GM19351 (cell line): ENCODE data around the gene ATP2C1.
"Not testable (repeated sequence)": the region's sequence is repeated elsewhere in the genome, so short reads cannot be mapped to it uniquely, and the experiment has no call there.

Experiments
- ATAC-seq: cut with Tn5 transposase; IDR thresholded peaks from one replicate; pipeline ENCODE4 v1.9.1; 2021; ENCODE audit warnings: mild to moderate bottlenecking, moderate library complexity; ENCODE audit not compliant: unreplicated experiment

The ATP2C1 gene

DNA sequence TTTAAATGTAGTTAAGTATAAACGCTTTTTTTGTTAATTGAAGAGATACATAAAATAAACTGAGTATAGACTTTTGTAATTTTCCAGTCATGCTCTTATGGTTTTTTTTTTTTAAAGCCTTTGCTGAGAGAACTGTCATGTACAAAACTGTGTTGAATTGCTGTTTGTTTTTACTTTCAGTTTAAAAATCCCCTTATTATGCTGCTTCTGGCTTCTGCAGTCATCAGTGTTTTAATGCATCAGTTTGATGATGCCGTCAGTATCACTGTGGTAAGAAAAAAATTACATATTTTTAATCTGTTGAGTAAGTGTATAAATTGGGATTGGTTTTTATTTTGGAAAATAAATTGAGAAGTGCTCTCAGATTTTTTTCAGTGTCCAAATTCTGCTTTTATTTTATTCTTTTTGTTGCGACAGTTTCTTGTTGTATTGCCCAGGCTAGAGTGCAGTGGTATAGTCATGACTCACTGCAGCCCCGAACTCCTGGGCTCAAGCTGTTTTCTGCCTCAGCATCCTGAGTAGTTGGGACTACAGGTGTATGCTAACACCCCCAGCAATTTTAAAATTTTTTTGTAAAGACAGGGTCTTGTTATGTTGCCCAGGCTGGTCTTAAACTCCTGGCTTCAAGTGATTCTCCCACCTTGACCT lies 40.7 kb downstream of the ATP2C1 start:
- no peak for ATAC-seq

DNA sequence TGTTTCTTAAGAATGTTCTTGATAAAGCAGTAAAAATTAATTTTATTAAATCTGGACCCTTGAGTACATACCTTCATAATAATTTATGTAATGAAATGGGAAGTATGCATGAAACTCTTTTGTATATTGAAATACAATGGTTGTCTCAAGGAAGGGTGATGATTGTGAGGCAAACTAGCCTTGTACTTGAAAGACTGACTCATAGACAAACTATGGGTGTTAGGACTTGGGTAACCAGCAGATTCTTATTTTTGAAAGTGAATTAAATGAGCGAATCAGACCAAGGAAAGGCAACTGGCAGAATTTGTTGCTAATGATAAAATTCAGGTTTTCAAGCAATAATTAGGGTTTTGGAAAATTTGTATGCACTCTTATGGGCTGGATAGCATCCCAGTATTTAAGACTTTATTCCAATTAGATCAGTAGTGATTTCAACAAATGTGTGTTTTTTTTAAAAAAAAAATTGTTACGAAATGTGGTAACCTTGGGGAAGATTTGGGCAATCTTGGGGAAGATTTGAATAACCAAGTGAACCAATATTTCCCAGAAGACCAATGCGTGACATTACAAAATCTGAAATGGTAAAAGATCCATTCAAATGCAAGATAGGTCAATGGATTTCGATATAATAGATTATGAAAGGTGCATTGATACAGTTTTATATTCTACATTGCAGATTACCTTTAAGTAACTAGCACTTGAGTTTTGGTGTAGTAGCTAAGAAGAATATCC lies 42.0 kb downstream of the ATP2C1 start:
- ATAC-seq: no peak

DNA sequence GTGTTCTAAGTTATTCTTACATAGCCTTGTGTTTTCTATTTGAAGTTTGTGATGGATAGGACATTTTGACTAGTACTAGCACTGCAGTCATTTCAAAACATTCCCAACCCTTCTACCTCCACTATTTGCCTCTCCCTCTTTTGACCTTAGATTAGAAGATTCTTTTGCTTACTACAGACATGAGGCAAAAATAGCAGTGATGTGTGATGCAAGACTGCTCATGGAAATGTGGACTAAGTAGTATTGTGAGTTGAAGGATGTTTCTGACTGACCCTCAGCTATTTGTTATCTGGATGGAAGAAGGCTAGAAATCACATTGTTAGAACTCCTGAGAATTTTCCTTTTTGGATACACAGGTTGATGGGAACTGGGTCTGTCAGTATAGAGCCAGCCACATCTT lies 45.9 kb downstream of the ATP2C1 start:
- no peak for ATAC-seq

DNA sequence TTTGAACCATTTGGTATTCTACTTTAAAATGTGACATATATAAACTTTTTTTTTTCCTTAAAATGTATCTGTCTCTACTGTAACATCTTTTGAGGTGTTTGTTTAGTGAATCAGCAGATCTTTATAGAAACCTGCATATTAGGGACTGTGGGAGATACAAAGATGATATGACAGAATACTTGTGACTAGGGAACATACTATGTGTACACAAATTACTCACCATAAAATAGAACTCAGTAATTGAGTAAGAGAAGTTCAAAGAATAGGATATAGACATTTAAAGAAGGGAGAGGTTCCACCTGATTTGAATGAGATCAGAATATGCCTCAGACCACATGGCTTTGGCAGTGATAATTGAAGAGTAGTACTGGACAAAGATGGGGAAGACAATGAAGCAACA lies 47.9 kb downstream of the ATP2C1 start:
- ATAC-seq: no peak

DNA sequence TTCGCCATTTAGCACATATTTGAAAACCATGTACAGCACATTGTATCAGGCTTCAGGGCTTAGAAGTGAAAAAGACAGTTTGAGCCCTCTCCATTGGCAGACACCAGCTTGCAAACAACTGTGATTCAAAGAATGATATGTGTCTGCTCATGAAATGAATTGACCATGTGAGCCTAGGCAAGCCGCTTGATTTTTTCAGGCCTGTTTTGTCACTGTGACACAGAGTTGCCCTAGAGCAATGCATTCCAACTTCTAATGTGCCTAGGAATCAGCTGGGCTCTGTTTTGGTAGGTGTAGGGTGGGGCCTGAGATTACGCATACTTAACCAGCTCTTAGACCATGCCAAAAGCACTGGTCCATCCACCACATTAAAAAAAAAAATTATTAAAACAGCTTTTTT lies 53.0 kb downstream of the ATP2C1 start:
- no peak for ATAC-seq

DNA sequence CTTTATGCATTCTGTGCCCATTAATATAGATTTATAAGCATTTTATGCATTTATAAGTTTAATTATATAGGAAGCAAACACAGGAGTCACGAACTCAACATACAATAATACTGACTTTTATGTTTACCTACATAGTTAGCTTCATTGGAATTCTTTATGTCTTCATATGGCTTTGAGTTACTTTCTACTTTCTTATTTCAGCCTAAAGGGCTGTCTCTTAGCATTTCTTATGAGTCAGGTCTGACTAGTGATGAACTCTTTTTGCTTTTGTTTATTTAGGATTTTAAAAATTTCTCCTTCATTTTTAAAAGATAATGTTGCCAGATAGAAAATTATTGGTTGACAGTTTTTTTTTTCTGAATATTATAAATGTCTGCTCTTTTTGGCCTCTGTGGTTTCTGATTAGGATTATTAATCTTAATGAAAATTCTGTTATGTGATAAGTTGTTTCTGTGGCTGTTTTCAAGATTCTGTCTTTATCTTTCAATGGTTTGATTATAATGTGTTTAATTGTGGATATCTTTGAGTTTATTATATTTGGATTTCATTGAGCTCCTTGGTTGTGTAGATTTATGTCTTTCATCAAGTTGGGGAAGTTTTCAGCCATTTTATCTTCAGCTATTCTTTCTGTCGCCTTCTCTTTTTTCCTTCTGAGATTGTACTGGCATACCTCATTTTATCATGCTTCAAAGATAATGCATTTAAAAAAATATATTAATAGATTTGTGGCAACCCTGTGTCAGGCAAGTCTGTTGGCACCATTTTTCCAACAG lies 54.3 kb downstream of the ATP2C1 start:
- ATAC-seq: no peak

DNA sequence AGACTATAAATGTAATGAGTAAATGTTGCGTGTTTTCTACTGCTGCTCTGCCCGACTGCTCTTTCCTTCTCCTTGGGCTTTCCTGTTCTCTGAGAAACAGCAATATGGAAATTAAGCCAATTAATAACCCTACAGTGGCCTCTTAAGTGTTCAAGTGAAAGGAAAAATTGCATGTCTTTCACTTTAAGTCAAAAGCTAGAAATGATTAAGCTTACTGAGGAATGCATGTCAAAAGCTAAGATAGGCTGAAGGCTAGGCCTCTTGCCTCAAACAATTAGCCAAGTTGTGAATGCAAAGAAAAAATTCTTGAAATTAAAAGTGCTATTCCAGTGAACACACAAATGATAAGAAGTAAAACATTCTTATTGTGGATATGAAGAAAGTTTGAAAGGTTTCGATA lies 55.0 kb downstream of the ATP2C1 start:
- no peak for ATAC-seq

DNA sequence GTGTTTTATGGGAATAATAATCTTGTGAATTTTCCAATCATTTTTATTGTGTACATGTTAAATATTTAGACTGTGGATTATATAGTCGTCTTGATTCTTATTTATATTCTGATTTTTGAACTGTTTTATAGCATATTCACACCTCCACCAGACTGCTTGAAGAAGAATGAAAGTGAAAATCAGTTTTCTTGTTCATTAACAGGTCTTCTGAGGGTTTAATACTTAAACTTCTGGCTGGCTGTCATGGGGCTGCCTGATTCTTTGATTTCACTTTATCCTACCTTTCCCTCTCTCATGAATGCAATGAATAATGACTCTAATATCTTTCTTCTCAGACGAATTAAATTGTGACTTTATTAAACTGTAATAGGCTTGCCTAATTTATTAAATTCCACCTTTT lies 56.2 kb downstream of the ATP2C1 start:
- no peak for ATAC-seq

DNA sequence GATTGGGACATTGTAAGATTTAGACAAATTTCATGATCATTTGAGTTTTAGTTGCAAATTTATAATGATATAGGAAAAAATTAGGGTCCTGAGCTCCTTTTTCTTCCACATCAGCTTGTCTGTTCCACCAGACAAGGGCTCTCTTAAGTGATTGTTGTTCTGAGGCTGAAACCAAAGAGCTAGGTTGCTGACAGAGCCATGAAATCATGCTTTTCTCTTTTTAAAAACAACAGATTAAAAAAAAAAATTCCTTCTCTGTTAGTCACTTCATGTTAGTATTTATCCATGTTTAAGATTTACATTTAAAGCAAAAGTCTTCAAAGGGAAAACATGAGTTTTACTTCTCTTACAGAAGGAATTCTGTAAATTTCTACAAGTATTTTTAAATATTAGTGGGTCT lies 56.8 kb downstream of the ATP2C1 start:
- ATAC-seq: no peak

DNA sequence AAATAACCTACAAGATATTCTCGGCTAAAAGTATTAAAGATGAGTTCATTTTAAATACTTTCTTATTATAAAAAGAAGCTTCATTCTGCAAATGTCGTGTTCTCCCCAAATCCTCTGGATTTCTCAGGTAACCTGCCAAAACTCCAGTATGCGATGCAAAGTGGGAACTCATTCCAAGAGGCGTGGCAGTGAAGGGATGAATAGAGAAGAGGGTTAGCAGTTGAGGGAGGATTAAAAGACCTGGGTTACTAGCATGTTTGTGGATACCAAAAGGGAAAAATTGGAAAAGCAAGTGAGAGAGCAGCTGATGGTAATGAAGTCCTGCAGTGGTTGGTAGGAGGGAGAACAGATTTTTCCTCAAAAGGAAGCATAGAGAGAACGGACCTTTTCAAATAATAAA lies 61.6 kb downstream of the ATP2C1 start:
- no peak for ATAC-seq

DNA sequence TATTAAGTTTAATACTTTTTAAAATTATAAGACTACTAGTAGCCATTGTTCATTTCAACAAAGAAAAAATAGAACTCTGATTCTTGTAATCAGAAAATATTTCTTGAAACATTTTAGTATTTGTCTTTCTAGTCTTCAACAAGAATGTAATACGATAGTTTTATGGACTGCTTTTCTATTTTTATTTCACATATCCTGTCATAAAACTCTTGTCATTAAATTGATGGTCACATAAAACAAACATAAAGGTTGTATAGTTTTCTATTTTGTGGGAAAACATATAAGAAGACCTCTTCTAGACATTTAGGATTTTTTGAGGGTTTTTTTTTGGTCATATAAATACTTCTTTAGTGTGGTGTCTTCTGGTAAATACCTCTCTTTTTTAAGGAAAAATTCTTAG lies 62.4 kb downstream of the ATP2C1 start:
- ATAC-seq: no peak

DNA sequence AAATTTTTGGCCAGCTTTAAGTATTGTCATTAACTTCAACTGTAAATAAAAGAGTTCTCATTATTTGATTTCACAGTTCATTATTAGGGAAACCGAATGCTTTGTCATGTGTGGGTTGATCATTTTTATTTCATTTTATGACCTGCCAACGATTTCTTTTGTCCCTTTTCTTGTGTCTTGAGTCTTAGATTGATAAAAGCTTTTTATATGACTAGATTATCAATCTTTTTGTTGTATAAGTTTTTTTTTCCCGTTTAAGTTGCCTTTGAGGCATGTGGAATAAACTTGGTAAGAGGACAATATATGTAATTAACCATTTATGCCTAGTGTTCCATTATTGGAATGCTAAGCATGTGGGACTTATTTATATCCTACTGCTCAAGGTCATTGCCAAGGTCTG lies 62.8 kb downstream of the ATP2C1 start:
- ATAC-seq: no peak

DNA sequence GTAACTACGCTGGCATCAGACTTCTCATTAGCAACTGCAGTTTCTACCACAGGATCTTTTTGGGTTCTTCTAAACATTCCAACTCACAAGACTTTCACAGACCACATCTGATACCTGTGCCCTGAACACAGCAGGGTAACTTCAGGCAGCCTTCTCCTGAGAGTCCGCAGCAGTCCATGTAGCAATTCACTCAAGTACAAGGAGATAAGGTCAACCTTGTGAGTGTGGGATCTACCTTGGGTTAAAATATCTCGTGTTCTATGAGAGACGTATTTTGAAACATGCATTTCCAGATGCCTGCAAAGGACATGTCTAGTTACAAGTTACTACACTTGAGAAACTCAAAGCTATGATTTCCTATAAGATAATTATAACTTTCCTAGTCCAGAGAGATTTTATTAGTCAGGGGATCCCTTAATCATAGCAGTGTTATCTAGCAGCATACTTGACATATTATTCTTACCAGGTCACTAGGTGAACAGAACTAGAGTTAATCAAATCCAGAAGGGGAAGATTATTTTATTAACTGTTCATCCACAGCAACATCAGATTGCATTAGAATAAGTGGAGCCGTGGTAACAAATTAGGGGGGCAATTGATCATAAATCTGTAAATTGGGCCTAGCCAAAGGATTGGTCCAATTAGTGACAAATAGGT lies 66.4 kb downstream of the ATP2C1 start:
- no peak for ATAC-seq

DNA sequence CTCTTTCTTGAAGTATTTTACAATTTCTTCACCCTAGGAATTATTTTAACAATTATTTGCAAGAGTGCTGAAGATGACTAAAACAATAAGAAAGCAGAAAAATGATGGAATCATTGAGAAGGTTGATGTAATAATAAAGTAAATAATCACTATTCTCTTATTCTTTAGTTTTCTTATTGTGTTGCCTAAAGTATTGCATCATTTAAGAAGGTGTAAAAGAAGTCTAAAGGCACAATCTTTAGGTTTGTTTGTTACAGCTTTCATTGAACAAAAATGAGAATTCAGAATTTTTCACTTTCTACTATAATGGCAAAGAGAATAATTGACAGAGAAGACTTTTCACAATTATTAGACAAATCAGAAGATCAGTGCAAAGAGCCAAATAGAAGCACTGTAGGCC lies 67.6 kb downstream of the ATP2C1 start:
- ATAC-seq: no peak

DNA sequence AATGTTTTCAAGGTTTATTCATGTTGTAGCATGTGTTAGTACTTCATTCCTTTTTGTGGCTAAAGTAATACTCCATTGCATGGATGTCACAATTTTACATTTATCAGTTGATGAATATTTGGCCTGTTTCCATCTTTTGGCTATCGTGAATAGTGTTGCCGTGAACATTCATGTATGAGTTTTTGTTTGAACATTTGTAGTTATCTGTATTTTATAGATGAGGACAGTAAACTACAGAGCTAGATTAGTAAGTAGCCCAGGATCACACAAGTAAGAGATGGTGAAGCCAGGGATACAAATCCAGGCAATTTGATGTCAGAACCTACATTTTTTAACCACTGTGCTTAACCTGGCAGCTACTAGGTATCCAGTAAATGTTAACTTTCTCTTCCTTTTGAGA lies 69.6 kb downstream of the ATP2C1 start:
- no peak for ATAC-seq

DNA sequence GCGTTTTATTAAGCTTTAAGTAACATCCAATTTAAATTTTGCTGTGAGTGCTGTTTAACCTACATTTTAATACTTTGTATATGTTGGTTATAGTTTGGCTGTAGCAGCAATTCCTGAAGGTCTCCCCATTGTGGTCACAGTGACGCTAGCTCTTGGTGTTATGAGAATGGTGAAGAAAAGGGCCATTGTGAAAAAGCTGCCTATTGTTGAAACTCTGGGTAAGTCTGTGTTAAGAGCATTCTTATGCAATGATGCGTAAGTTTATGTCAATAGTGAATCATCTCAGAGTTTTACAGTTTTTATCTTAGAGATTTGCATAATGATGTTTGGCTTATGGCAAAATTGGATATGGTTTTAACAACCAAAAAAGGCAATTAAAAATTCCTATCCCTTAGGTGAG lies 70.0 kb downstream of the ATP2C1 start:
- ATAC-seq: no peak

DNA sequence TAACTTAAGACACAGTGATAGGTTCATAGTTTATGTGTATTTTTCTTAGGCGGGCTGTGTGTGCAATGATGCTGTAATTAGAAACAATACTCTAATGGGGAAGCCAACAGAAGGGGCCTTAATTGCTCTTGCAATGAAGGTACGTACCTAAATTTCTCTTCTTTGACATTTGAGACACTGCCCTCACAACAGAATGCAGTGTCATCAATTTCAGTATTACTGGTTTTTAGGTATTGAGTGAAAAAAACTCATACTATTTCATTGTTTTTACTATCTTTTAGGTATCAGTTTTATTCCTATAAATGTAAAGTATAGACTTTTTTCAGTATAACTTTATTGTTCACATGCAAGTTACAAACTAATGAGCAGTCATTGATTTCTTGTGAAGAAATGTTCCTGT lies 73.4 kb downstream of the ATP2C1 start:
- no peak for ATAC-seq

DNA sequence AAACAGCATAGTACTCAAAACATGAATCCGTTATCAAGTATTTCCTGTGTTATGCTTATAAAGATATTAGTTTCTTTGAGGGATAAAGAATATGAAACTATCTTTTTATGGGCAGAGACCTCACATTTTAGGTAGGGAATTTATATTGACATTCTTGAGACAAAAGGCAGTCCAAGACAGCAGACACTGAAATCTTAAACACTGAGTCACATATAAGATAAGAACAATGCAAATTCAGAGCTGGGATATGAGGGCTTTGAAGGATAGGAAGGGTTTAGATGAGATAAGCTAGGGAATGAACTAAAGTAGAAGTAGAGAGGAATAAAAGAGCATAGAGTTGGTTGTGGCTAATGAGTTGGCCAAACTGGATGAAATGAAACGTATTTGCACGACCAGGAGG lies 74.3 kb downstream of the ATP2C1 start:
- ATAC-seq: no peak

DNA sequence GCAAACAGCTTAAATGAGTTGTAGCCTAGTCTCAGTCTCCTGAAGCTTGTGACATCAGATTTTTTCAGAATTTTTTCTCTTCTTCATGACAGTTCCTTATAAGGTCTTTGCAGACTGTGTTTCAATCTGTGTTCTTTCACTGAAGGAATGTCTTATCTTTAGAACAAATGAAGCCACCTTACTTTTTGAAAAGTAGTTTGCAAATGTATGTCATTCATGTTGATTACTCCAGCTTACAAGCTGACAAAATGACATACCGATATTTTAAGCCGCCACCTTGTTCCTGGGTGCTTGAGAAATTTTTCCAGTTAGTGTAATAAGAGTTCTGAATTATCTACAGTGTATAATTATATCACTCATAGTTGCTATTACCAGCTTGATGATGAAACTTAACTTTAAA lies 75.7 kb downstream of the ATP2C1 start:
- ATAC-seq: no peak

DNA sequence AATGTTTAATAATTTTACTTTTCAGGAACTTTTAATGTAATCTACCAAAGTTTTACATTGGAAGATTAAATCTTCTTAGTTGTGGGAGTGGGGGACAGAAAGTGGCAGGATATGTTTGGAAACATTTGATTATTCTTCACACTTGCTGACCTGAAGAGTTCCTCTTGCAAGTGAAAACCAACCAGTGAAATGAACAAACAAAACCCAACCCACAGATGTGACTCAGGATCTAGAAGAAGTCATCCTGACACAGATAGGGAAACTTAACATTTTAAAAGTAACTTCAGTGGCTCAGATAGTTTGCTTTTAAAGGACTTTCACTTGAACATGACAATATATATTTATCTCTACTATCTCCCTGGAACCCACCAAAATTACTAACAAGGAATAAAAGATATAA lies 77.3 kb downstream of the ATP2C1 start:
- no peak for ATAC-seq

DNA sequence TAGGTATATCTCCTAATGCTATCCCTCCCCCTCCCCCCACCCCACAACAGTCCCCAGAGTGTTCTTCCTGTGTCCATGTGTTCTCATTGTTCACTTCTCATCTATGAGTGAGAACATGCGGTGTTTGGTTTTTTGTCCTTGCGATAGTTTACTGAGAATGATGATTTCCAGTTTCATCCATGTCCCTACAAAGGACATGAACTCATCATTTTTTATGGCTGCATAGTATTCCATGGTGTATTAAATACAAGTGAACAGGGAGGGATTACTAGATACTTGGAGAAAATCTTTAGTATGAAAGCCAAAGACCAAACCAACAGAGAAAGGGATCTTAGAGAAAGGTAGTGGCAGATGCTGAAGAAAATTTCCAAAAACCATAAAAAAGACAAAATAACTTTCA lies 78.7 kb downstream of the ATP2C1 start:
- not testable (repeated sequence) for ATAC-seq

DNA sequence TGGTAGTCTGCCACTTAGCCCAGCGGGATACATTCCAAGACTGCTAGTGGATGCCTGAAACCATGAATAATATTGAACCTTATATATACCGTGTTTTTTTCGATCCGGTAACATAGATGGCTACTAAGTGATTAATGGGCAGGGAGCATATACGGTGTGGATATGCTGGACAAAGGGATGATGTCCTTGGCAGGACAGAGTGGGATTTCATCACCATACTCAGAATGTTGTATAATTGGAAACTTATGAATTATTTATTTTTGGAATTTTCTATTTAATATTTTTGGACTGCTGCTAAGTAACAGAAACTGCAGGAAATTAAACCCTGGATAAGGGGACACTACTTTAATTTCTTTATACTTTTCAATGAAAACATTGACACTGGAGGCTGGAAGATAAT lies 79.5 kb downstream of the ATP2C1 start:
- no peak for ATAC-seq
